Endothelial cell of umbilical vein (primary cell): ENCODE measurements around the gene PDLIM5. TPM values are rescaled to one million over a fixed set of nuclear protein-coding genes. Genes with fewer than 3 reads are reported as not detected.
A peak's percentile ranks its signal among the peaks of the same experiment; 100 is the strongest.

ENCODE experiments used
- BruUV-seq: library from RNA; stranded (reverse); fragments of 400-500 nt; replicated peaks from 2 replicates; lab custom pipeline; 2021; lab: Mats Ljungman, UMichigan
- CTCF ChIA-PET: fragments of 300-600, 350-600 bp; sonication (Branson Sonifier 250); formaldehyde crosslinking; loops from one replicate; lab custom pipeline; 2021; ENCODE audit warnings: antibody characterized with exemption, inconsistent platforms; lab: Charles Lee
- POLR2A ChIA-PET: fragments of 300-600, 350-600 bp; sonication (Branson Sonifier 250); formaldehyde crosslinking; loops from one replicate; lab custom pipeline; 2021; ENCODE audit warnings: antibody characterized with exemption, inconsistent platforms; lab: Charles Lee
- DNase-seq: peaks from one replicate; pipeline ENCODE4 v3.0.0-alpha.2; 2011; ENCODE audit warnings: low read depth, low spot score
- FAIRE-seq: peaks from 2 replicates; lab custom pipeline; 2011; peaks lifted over from hg19 to GRCh38; lab: Jason Lieb, UNC
- H2AFZ ChIP-seq: 2 replicates; pipeline ENCODE4 v1.6.0; 2012; ENCODE audit warnings: low read depth, low read length, control low read depth, inconsistent platforms
- H3K27ac ChIP-seq: 2 replicates; pipeline ENCODE4 v1.5.1; 2011; ENCODE audit warnings: low read depth, mild to moderate bottlenecking, control low read depth, low read length, moderate library complexity; ENCODE audit not compliant: insufficient read depth
- H3K27me3 ChIP-seq, 2 experiments: 2 replicates each; pipeline versions ENCODE4 v1.6.0 to v1.6.1; 2011; ENCODE audit warnings: low read length in 2 of 2, mixed read lengths in 1 of 2; ENCODE audit not compliant: control insufficient read depth in 2 of 2, insufficient read depth in 2 of 2
- H3K36me3 ChIP-seq, 2 experiments: 2 replicates in 1 of 2; 3 replicates in 1 of 2; pipeline ENCODE4 v1.5.1; 2011; ENCODE audit warnings: low read length in 2 of 2, mild to moderate bottlenecking in 1 of 2, moderate library complexity in 1 of 2; ENCODE audit not compliant: control insufficient read depth in 2 of 2, insufficient read depth in 2 of 2; ENCODE audit errors: extremely low read depth in 1 of 2
- H3K4me1 ChIP-seq: 3 replicates; pipeline ENCODE4 v1.5.1; 2011; ENCODE audit warnings: mild to moderate bottlenecking, low read length; ENCODE audit not compliant: control insufficient read depth, insufficient read depth; ENCODE audit errors: extremely low read depth
- H3K4me2 ChIP-seq: 2 replicates; pipeline ENCODE4 v1.6.1; 2011; ENCODE audit warnings: low read length, control low read depth, mixed read lengths; ENCODE audit not compliant: insufficient read depth
- H3K4me3 ChIP-seq, 3 experiments: fragments of 200-600 bp in 1 of 3; sonication (generic), shearing (Covaris generic) in 1 of 3; replicated peaks in 1 of 3; 2 replicates each; pipeline ENCODE4 v1.5.1; 2011 to 2016; ENCODE audit warnings: control low read depth in 3 of 3, low read length in 3 of 3, mild to moderate bottlenecking in 2 of 3, inconsistent platforms in 1 of 3, low read depth in 1 of 3, moderate library complexity in 1 of 3; ENCODE audit not compliant: insufficient read depth in 1 of 3
- H3K79me2 ChIP-seq: 2 replicates; pipeline ENCODE4 v1.6.0; 2012; ENCODE audit warnings: low read length, inconsistent platforms; ENCODE audit not compliant: control insufficient read depth, insufficient read depth
- H3K9ac ChIP-seq: replicated peaks from 2 replicates; pipeline ENCODE3; 2011; ENCODE audit warnings: low read length, control low read depth; ENCODE audit not compliant: insufficient read depth; ENCODE audit errors: extremely low read depth
- H3K9me1 ChIP-seq: replicated peaks from 3 replicates; pipeline ENCODE4 v1.6.0; 2011; ENCODE audit warnings: mild to moderate bottlenecking, low read length; ENCODE audit not compliant: control insufficient read depth, insufficient read depth; ENCODE audit errors: extremely low read depth
- H3K9me3 ChIP-seq: replicated peaks from 2 replicates; pipeline ENCODE4 v1.5.1; 2012; ENCODE audit warnings: low read length, inconsistent platforms; ENCODE audit not compliant: control insufficient read depth, insufficient read depth
- H4K20me1 ChIP-seq: replicated peaks from 2 replicates; pipeline ENCODE3; 2011; ENCODE audit warnings: mild to moderate bottlenecking, low read length; ENCODE audit not compliant: control insufficient read depth, insufficient read depth; ENCODE audit errors: extremely low read depth
- CTCF ChIP-seq, 2 donors: IDR thresholded peaks; 1 replicate in 1 of 2; 2 replicates in 1 of 2; pipeline ENCODE4 v1.5.1; 2011; ENCODE audit warnings: low read length in 2 of 2, mild to moderate bottlenecking in 2 of 2, moderate library complexity in 2 of 2, control low read depth in 1 of 2, inconsistent platforms in 1 of 2, low read depth in 1 of 2; ENCODE audit not compliant: insufficient read depth in 1 of 2; ENCODE audit errors: extremely low read depth in 1 of 2
- EZH2 ChIP-seq: IDR thresholded peaks from 2 replicates; pipeline ENCODE4 v1.6.1; 2012; ENCODE audit warnings: borderline replicate concordance, low read depth, mild to moderate bottlenecking, moderate library complexity, low read length, inconsistent platforms; ENCODE audit not compliant: severe bottlenecking
- FOS ChIP-seq: IDR thresholded peaks from 2 replicates; pipeline ENCODE4 v1.6.1; 2011; ENCODE audit warnings: mild to moderate bottlenecking, low read length, moderate library complexity, borderline replicate concordance; ENCODE audit not compliant: insufficient read depth
- JUN ChIP-seq: IDR thresholded peaks from 2 replicates; pipeline ENCODE4 v1.6.1; 2011; ENCODE audit warnings: borderline replicate concordance, low read depth; ENCODE audit not compliant: insufficient read length, insufficient read depth
- MAX ChIP-seq: IDR thresholded peaks from 2 replicates; pipeline ENCODE4 v1.6.1; 2011; ENCODE audit not compliant: insufficient read depth, insufficient read length
- MYC ChIP-seq: IDR thresholded peaks from one replicate; pipeline ENCODE4 v1.6.1; 2011; ENCODE audit warnings: mild to moderate bottlenecking, low read depth, low read length
- POLR2A ChIP-seq: IDR thresholded peaks from 2 replicates; pipeline ENCODE4 v1.6.1; 2012; ENCODE audit warnings: low read depth, mild to moderate bottlenecking, control low read depth, low read length
- dilution Hi-C: fragments of 300-500 bp; cut with MboI; formaldehyde crosslinking; loops from one replicate; pipeline ENCODE4 v1.15.0; 2019; ENCODE audit warnings: low sequenced_read_pairs; ENCODE audit not compliant: extremely low pct_ligation_motif_present
- intact Hi-C: fragments of 100-400 bp; cut with micrococcal nuclease; formaldehyde crosslinking; loops from one replicate; pipeline ENCODE4 v1.10.0; 2022
- polyA plus RNA-seq, 4 experiments: library from polyadenylated mRNA; depleted of rRNA in 3 of 4; stranded (reverse) in 3 of 4; unstranded in 1 of 4; fragments of >200 nt; gene quantifications; 2 replicates each; pipeline versions ENCODE4 v1.2.1 to v1.2.3, GENCODE V29; 2011 to 2012; ENCODE audit warnings: missing spikeins in 1 of 4
- total RNA-seq: library from RNA; stranded (reverse); gene quantifications from 2 replicates; pipeline ENCODE4 v1.2.3, GENCODE V29; 2021

Gene PDLIM5
- total and polyA plus RNA-seq, 2 donors (not counting 3 experiments of a cell fraction or from before 2014, with no cell fraction given) = 243 to 310 TPM

- H3K9ac ChIP-seq = no peak overlapping the region
- H3K9me3 ChIP-seq = no peaks in the 10 kb centered on the region
- ChIA-PET POLR2A (no interaction called here), CTCF (interaction anchor here (1.4 kb wide), 1 partner anchor 11 kb away, joined by 3 read pairs; no protein-coding TSS in a partner anchor)
- BruUV-seq = no TSS peak
- dilution Hi-C loops = no loop called here
- no peaks in the 10 kb centered on the region for H3K9me1 ChIP-seq
- no peaks in the 10 kb centered on the region for H3K4me1 ChIP-seq
- H4K20me1 ChIP-seq = no peaks in the 10 kb centered on the region
- no peaks in the 10 kb centered on the region for H3K79me2 ChIP-seq
- TF ChIP-seq JUN (no peak), MYC (no peak), POLR2A (no peak)
- H3K27ac ChIP-seq = no peak overlapping the region
- DNase-seq (no peak), FAIRE-seq (no peak)
- no peaks in the 10 kb centered on the region for H3K27me3 ChIP-seq
- no peaks in the 10 kb centered on the region for H3K36me3 ChIP-seq
- intact Hi-C loops = no loop called here
- H3K4me3 ChIP-seq = no peak overlapping the region
- peak overlapping the region; percentile 1 for H2AFZ ChIP-seq
- no peak overlapping the region for H3K4me2 ChIP-seq
These were observed 250.0 kb downstream of the PDLIM5 start for GRCh38 chr4:94701631-94702300.

GRCh38 chr4:94711635-94712034 lies 259.9 kb downstream of the PDLIM5 start:
- intact Hi-C loops (loop anchor here (10.0 kb wide), 1 partner anchor 307 kb away; no protein-coding TSS in a partner anchor), dilution Hi-C loops (no loop called here)
- Histone ChIP-seq H3K27ac (no peak overlapping the region), H3K4me3 (no peak overlapping the region), H3K27me3 (no peaks in the 10 kb centered on the region), H3K9me3 (no peaks in the 10 kb centered on the region), H4K20me1 (no peaks in the 10 kb centered on the region), H3K9me1 (no peaks in the 10 kb centered on the region), H2AFZ (no peak overlapping the region), H3K4me1 (no peaks in the 10 kb centered on the region), H3K36me3 (no peaks in the 10 kb centered on the region), H3K9ac (no peak overlapping the region), H3K4me2 (no peak overlapping the region), H3K79me2 (no peaks in the 10 kb centered on the region)
- FAIRE-seq (peak; percentile 26), DNase-seq (no peak)
- CTCF ChIA-PET = no interaction called here
- TF ChIP-seq MAX (no peak), FOS (no peak), JUN (no peak), EZH2 (no peak), CTCF (IDR thresholded peaks at IDR 0.05; ENCODE audit: extremely low read depth in 1 of 2, insufficient read depth in 1 of 2, low read depth in 1 of 2, low read length in 2 of 2) (no peak)
- POLR2A ChIA-PET = no interaction called here
- BruUV-seq = no TSS peak
